B cell (primary cell): Measurements from ENCODE around the gene ABHD12B. TPM values are rescaled to one million over a fixed set of nuclear protein-coding genes. Genes with fewer than 3 reads are reported as not detected.

Source experiments
- ATAC-seq: fragments of 200-7000 bp; cut with Tn5 transposase; one replicate; pipeline ENCODE4 v1.10.0; 2021; ENCODE audit warnings: low read depth, mild to moderate bottlenecking, moderate number of reproducible peaks, moderate library complexity
- CTCF ChIA-PET: fragments of 350-600 bp; sonication (Branson Sonifier 250); formaldehyde crosslinking; loops from one replicate; lab custom pipeline; 2021; ENCODE audit warnings: antibody characterized with exemption, inconsistent platforms; lab: Charles Lee
- POLR2A ChIA-PET: fragments of 350-600 bp; sonication (Branson Sonifier 250); formaldehyde crosslinking; loops from one replicate; lab custom pipeline; 2021; ENCODE audit warnings: antibody characterized with exemption; lab: Charles Lee
- DNase-seq: peaks from one replicate; pipeline ENCODE4 v3.0.0; 2013
- H2AFZ ChIP-seq: 2 replicates; pipeline ENCODE4 v1.6.1; 2012; ENCODE audit warnings: mild to moderate bottlenecking, low read depth, low read length; ENCODE audit not compliant: insufficient read depth, poor library complexity, severe bottlenecking
- H3K27ac ChIP-seq, 2 donors: 1 replicate in 1 of 2; 2 replicates in 1 of 2; pipeline ENCODE4 v1.5.1; 2012 to 2013; ENCODE audit warnings: low read length in 2 of 2, mild to moderate bottlenecking in 2 of 2, moderate library complexity in 1 of 2
- H3K27me3 ChIP-seq, 4 experiments: fragments of 200-600 bp in 1 of 4; sonication (generic) in 1 of 4; replicated peaks in 1 of 4; 1 replicate in 2 of 4; 2 replicates in 2 of 4; pipeline versions ENCODE4 v1.6.1 to v1.7.0; 2013 to 2016; ENCODE audit warnings: low read length in 3 of 4, mild to moderate bottlenecking in 2 of 4, mixed read lengths in 1 of 4, moderate library complexity in 1 of 4; ENCODE audit not compliant: insufficient read depth in 4 of 4, control insufficient read depth in 3 of 4; ENCODE audit errors: control extremely low read depth in 1 of 4
- H3K36me3 ChIP-seq, 2 experiments: replicated peaks in 1 of 2; 1 replicate in 1 of 2; 2 replicates in 1 of 2; pipeline versions ENCODE4 v1.6.1 to v1.7.1; 2013; ENCODE audit warnings: low read length in 1 of 2; ENCODE audit not compliant: insufficient read depth in 2 of 2, control insufficient read depth in 1 of 2; ENCODE audit errors: control extremely low read depth in 1 of 2, extremely low read depth in 1 of 2
- H3K4me1 ChIP-seq, 2 donors: fragments of 200-600 bp in 1 of 2; sonication (generic) in 1 of 2; 1 replicate in 1 of 2; 2 replicates in 1 of 2; pipeline versions ENCODE4 v1.5.1 to v1.6.1; 2013 to 2017; ENCODE audit warnings: low read length in 2 of 2; ENCODE audit not compliant: control insufficient read depth in 2 of 2, insufficient read depth in 2 of 2
- H3K4me2 ChIP-seq: replicated peaks from 2 replicates; pipeline ENCODE3; 2012; ENCODE audit warnings: mild to moderate bottlenecking, low read depth, low read length; ENCODE audit not compliant: poor library complexity, severe bottlenecking
- H3K4me3 ChIP-seq, 5 experiments: fragments of 200-600 bp in 1 of 5; sonication (generic) in 1 of 5; 1 replicate in 3 of 5; 2 replicates in 2 of 5; pipeline versions ENCODE4 v1.5.1 to v1.7.0; 2011 to 2016; ENCODE audit warnings: low read length in 4 of 5, mild to moderate bottlenecking in 4 of 5, low read depth in 2 of 5, control low read depth in 1 of 5, moderate library complexity in 1 of 5; ENCODE audit not compliant: insufficient read depth in 1 of 5; ENCODE audit errors: control extremely low read depth in 1 of 5, extremely low read depth in 1 of 5
- H3K79me2 ChIP-seq: fragments of 200-600 bp; sonication (generic); one replicate; pipeline ENCODE4 v1.6.0; 2016; ENCODE audit warnings: low read length; ENCODE audit not compliant: control insufficient read depth, insufficient read depth
- H3K9ac ChIP-seq: fragments of 200-600 bp; sonication (generic); 2 replicates; pipeline ENCODE4 v1.6.1; 2017; ENCODE audit warnings: mild to moderate bottlenecking, low read length, moderate library complexity
- H3K9me3 ChIP-seq, 3 donors: one replicate each; pipeline versions ENCODE4 v1.6.1 to v1.7.1; 2013; ENCODE audit warnings: low read length in 2 of 3; ENCODE audit not compliant: control insufficient read depth in 2 of 3, insufficient read depth in 1 of 3; ENCODE audit errors: control extremely low read depth in 1 of 3
- H4K20me1 ChIP-seq: 2 replicates; pipeline ENCODE4 v1.6.0; 2012; ENCODE audit warnings: mild to moderate bottlenecking, low read length; ENCODE audit not compliant: insufficient read depth, control insufficient read depth, poor library complexity, severe bottlenecking
- H3K27ac Mint-ChIP-seq: one replicate; pipeline ENCODE4 v1.8.0; 2021; ENCODE audit warnings: mixed read lengths
- H3K27me3 Mint-ChIP-seq: one replicate; pipeline ENCODE4 v1.8.0; 2021; ENCODE audit warnings: mixed read lengths
- H3K4me1 Mint-ChIP-seq: one replicate; pipeline ENCODE4 v1.8.0; 2021; ENCODE audit warnings: mixed read lengths
- H3K4me3 Mint-ChIP-seq: one replicate; pipeline ENCODE4 v1.8.0; 2021; ENCODE audit warnings: mixed read lengths
- H3K9me3 Mint-ChIP-seq: one replicate; pipeline ENCODE4 v1.8.0; 2022; ENCODE audit warnings: mixed read lengths; ENCODE audit not compliant: insufficient read depth
- CTCF ChIP-seq: fragments of 200-600 bp; IDR thresholded peaks from one replicate; pipeline ENCODE4 v1.8.0; 2022; ENCODE audit warnings: antibody characterized with exemption, mild to moderate bottlenecking
- EZH2 ChIP-seq: IDR thresholded peaks from 2 replicates; pipeline ENCODE4 v1.6.1; 2012; ENCODE audit warnings: borderline replicate concordance, low read depth, mild to moderate bottlenecking, moderate library complexity, low read length; ENCODE audit not compliant: insufficient read depth, poor library complexity, severe bottlenecking
- WGBS: methylation state at CpG from one replicate; pipeline ENCODE4 v1.1.5; 2013; ENCODE audit warnings: missing lambda C conversion rate; ENCODE audit not compliant: insufficient coverage; 5-methylcytosine and 5-hydroxymethylcytosine counted together
- intact Hi-C: fragments of 100-400 bp; cut with micrococcal nuclease; formaldehyde crosslinking; loops from one replicate; pipeline ENCODE4 v1.10.0; 2022
- polyA plus RNA-seq: library from polyadenylated mRNA; depleted of rRNA; stranded (reverse); fragments of >200 nt; gene quantifications from 2 replicates; pipeline ENCODE4 v1.2.3, GENCODE V29; 2012
- total RNA-seq, 2 donors: library from RNA; stranded (reverse); fragments of 120-200 nt in 1 of 2; gene quantifications; 1 replicate in 1 of 2; 2 replicates in 1 of 2; pipeline versions ENCODE4 v1.2.3 to v1.2.4, GENCODE V29; 2013 to 2022

ABHD12B gene
- total and polyA plus RNA-seq, 2 donors (not counting 1 experiment from before 2014, with no cell fraction given), result not detected

GRCh38 chr14:50845166-50845565 lies 26.7 kb upstream of the ABHD12B start:
- no peaks in the 10 kb centered on the region for H3K27me3 ChIP-seq
- no peaks in the 10 kb centered on the region for H4K20me1 ChIP-seq
- ChIA-PET POLR2A (no interaction called here), CTCF (interaction anchor here (1.3 kb wide), 1 partner anchor 11 kb away, joined by 3 read pairs; no protein-coding TSS in a partner anchor)
- H3K27ac ChIP-seq, result no peak overlapping the region
- Mint-ChIP-seq H3K9me3 (no peaks in the 10 kb centered on the region), H3K4me1 (peaks cover 5% of the 10 kb centered on the region), H3K27me3 (no peaks in the 10 kb centered on the region), H3K4me3 (no peak overlapping the region), H3K27ac (no peak overlapping the region)
- WGBS, result 76% methylated on average over 2 of the region's 3 CpGs
- ATAC-seq (no peak), DNase-seq (no peak)
- H3K79me2 ChIP-seq, result no peaks in the 10 kb centered on the region
- no peaks in the 10 kb centered on the region for H3K4me1 ChIP-seq
- H3K9ac ChIP-seq, result no peak overlapping the region
- no peaks in the 10 kb centered on the region for H3K9me3 ChIP-seq
- intact Hi-C loops, result no loop called here
- H2AFZ ChIP-seq, result no peak overlapping the region
- TF ChIP-seq CTCF (no peak), EZH2 (no peak)
- H3K4me2 ChIP-seq, result no peak overlapping the region
- no peaks in the 10 kb centered on the region for H3K36me3 ChIP-seq
- H3K4me3 ChIP-seq, result no peak overlapping the region

GRCh38 chr14:50846226-50846880 lies 25.5 kb upstream of the ABHD12B start:
- Histone ChIP-seq H3K4me3 (no peak overlapping the region), H3K4me2 (no peak overlapping the region), H3K27me3 (no peaks in the 10 kb centered on the region), H2AFZ (no peak overlapping the region), H4K20me1 (no peaks in the 10 kb centered on the region), H3K9ac (no peak overlapping the region), H3K27ac (no peak overlapping the region), H3K79me2 (no peaks in the 10 kb centered on the region), H3K9me3 (no peaks in the 10 kb centered on the region), H3K36me3 (no peaks in the 10 kb centered on the region), H3K4me1 (no peaks in the 10 kb centered on the region)
- DNase-seq (no peak), ATAC-seq (no peak)
- H3K27ac Mint-ChIP-seq, result no peak overlapping the region
- ChIA-PET CTCF (interaction anchor here (1.1 to 2.8 kb wide), 3 partner anchors 13 to 73 kb away, joined by 3 to 12 read pairs (median 6); no protein-coding TSS in a partner anchor), POLR2A (no interaction called here)
- 98% methylated on average over 8 of the region's 8 CpGs for WGBS
- no peak overlapping the region for H3K4me3 Mint-ChIP-seq
- H3K27me3 Mint-ChIP-seq, result no peaks in the 10 kb centered on the region
- no peak for TF ChIP-seq EZH2
- no peak for TF ChIP-seq CTCF
- H3K4me1 Mint-ChIP-seq, result peaks cover 5% of the 10 kb centered on the region
- intact Hi-C loops, result no loop called here
- H3K9me3 Mint-ChIP-seq, result no peaks in the 10 kb centered on the region
